Measurements from ENCODE around the gene LGR5. TPM values are rescaled to one million over a fixed set of nuclear protein-coding genes. Genes with fewer than 3 reads are reported as not detected.

LGR5 gene
- total RNA-seq, 1 donor from 2014 or later: not detected

DNA sequence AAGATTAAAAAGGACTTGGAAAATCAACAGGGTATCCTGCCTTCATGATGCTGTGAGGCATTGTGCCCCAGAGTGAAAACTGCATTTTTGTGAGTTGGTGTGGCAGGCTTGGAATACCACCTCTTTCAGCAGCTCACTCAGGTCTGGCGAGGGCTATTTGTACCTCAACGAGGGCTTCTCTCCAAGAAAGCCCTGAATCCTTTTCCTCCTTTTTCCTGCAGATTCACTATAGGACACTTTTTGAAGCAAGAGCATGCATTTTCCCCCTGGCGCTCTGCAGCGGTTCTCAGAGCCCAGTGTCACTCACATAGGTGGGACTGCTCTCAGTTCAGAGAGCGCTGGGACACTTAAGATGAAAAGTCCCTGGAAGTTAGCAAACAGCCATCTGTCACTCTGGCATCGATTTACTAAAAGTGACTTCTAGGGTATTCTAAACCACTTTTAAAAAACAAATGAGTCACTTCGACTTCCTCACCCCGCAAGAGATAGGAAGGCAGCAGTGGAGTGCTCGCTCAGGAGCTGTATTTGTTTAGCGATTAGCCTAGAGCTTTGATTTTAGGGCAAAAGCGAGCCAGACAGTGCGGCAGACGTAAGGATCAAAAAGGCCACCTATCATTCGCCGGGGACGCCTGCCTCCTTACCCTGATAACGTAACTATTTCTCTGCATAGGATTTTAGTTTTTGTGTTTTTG, 782 bp upstream of the LGR5 start:
- peak in 1 of 2 donors; percentile 9 for DNase-seq (ENCODE audit: low read depth in 2 of 2)

DNA sequence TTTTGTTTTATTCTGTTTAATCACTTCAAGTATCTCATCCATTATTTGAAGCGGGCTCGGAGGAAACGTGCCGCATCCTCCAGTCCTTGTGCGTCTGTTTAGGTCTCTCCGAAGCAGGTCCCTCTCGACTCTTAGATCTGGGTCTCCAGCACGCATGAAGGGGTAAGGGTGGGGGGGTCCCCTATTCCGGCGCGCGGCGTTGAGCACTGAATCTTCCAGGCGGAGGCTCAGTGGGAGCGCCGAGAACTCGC, 311 bp upstream of the LGR5 start:
- peak; percentile 1 to 2 for DNase-seq (ENCODE audit: low read depth in 2 of 2)

DNA sequence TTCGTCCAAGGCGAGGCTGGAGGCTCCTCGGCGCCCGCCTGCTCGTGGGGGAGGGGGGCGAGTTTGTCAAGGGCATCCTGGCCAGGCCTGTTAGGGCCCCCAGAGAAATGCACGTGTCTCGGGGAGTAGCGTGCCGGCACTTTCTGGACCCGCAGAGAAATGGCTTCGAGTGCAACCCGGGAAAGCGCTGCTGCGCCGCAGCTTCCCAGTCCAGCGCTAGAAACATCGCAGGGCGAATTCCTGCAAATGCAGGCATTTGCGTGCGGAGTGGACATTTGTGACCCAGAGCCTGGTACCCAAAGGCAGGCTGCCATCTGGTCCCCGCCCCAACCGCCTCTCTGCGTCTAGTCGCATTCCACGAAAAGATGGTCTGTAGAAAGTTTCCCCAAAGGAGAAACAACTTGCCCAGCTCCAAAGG, 756 bp downstream of the LGR5 start:
- no peak for DNase-seq (ENCODE audit: low read depth in 2 of 2)

DNA sequence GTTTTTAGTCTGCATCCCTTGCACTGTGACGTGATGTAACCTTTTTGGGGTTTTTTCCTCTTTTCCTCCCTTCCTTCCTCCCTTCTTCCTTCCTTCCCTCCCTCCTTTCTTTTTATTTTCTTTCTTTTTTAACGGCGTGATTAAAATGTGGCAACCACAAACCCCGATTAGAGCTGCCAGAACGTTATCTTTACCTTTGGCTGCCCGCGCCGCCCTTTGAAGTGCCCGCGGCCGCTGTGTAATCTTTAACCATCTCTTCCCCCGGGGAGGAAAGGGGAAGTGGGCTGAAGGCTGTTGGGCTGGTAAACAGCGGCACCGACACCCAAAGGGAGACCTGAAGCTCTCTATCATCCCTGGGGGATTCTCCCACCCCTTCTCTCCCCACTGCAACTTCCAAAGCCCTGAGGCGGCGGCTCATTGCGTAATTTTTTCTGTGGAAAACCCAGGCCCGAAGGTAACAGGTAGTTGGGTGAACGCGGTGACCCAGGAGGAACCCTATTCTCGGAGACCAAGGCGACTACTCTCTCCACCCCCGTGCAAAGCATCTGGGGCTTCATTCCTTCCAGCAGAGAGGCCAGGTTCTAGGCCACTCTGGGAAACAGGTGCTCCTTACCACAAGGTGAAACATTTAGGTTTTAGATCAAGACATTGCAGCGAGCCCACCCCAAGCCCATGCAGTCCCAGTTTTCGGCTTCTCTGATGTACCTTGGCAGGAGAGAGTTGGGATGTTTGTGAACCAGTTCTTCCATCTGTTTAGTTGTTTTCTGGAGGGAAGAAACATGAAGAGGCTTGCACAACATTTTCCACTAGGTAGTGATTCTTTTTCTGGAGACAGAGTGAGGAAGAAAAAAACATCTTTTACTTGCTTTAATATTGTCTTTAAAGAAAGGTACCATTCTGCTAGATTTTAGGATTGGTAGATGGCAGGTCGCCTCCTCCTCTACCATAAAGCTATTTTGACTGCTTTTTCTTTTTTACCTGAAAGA, 1.5 kb downstream of the LGR5 start:
- no peak for DNase-seq (ENCODE audit: low read depth in 2 of 2)

DNA sequence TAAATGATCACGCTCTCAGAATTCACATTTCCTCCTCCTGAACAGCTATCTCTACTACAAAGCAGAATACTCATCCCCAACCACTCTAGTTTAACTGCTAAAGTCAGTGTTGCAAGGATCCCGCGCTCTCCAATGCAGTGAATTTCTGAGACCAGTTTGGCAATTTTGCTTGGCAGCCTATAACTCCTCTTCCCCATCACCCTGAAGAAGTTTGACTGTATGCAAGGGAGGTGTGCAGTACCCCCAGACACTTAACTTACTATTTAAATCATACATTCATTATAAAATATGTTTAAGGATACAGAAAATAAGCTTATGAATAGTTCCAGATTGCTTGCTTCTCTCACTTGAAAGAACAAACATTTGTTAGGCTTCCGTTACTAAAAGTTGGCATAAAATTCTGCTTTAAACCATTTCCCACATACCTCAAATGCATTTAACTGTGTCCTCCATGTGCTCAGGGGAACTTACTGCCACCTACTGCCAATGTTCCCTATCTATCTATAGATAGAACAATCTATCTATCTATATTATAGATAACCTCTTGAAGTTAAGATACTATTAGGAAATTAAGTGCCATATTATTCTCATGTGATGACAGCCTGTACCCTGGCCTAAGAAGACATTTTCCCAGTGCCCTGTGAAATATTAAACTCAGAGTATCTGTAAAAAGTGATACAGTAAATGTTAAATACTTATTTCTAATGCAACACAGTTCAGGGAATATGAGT, 2.4 kb downstream of the LGR5 start:
- no peak for DNase-seq (ENCODE audit: low read depth in 2 of 2)

DNA sequence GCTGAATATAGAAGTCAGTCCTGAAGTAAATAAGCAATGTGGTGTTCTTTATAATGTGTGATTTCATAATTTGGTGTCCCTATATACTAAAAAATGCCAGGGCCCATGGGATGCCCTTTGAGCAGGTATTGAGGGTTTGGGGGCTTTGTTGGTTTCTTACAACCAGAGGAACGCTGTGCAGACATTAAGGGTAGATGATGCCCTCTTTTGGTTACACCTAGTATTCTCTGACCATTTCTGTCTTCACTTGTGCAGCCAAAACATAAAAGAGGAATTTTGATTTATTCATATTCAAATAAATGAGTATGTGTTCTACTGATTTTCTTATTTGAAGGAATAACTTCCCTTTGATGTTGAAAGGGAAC, 3.0 kb downstream of the LGR5 start:
- DNase-seq (ENCODE audit: low read depth in 2 of 2): no peak

DNA sequence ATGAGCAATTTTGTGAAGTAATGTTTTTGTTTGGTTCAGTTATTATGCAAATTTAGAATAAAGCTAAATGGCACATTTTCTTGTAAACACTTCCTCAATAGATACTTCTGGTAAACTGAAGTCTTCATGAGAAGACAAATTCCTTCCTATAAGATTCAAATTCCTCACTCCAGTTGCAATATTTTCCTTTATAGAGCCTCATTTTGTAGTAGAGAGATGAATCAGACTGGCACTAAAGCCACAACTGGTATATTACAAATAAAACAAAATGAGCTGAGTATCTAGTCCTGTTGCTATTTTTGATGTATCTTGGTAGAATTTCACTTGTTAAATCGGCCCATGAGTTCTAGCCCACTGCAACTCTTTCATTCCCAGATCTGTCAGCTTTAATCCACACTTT, 5.5 kb downstream of the LGR5 start:
- DNase-seq (ENCODE audit: low read depth in 2 of 2): no peak

DNA sequence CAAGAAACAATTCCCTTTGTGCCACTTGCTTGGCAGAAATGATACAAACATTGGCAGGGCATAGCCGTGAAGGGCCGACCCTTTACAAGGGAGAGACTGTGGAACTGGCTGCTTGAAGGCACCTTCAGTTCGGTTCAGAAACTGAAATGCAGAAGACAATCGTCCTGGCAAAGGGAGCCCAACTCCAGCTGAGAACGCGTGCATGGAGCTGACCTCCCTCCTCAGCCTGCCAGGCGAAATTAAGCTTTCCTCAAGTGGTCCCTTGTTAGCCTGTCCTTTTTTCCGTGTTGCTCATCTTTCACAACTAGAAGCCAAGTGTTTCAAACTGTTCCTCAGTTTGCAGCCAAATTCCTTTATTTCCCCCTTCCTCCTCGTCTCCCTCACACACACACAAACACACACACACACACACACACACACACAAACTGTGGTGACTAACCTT, 8.1 kb downstream of the LGR5 start:
- DNase-seq (ENCODE audit: low read depth in 2 of 2): no peak

DNA sequence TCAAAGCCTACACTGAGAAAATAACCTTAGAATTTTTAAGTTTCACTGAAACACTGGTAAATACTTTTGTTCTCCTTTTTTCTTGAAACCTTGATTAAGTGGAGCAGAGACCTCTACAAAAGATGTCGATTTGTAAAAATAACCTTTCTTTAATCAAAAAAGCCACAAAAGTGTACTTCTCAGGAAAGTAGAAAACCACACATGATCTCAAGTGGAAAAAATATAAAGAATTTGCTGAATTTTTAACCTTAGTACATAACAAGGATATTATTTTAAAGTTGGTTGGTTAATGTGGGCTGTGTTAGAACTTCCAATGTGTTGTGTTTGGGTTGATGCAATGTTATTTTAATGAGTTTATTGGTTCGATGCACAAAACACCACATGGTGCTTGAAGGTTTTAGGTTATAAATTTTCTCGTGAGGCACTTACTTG, 8.6 kb downstream of the LGR5 start:
- no peak for DNase-seq (ENCODE audit: low read depth in 2 of 2)

DNA sequence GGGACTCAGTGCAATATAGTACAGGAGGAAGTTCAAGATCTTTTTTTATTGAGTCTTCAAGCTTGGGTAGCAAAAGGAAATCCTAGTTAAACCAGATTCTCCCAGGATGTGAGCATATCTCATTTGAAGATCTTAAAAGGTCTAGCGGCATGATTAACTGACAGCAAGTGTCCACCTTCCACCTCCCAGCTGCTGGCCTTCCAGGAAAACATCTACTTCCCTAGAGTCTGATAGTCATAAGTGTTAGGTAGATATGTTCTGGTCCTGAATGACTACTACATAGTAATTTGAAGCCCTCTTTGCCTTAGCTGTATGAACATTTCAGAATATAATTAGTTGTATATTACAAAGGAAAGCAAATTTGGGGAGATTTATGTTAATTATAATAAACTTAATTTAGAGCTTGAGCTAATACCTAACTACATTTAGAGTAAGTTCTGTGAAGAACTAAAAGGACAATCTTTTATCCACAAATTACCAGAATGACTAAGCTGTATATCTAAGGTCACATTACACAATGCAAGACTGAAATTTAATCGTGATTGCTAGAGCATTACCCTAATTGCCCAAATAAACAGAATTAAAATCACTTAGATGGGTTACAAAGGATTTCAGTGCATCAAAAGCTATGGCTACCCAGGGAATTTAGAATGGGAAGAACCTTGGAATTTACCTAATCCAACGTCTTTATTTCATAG, 9.9 kb downstream of the LGR5 start:
- DNase-seq (ENCODE audit: low read depth in 2 of 2): no peak

DNA sequence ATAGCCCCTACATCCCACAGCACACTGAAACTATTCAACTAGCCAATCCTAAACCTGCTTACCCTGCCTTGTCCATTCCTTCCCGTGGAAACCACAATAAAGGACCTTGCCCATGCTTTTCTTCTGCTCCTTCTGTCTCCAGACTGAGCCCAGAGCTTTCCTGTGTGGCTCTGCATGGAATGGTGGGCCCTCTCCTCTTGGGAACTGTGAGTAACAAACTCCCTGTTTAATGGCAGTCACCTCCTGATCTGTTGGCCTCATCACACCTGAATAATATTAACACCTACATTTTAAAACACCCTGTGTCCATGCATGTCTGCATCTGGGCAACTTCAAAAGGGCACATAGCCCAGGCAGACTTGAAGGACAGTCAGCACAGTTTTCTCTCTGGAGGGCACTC, 12.4 kb downstream of the LGR5 start:
- no peak for DNase-seq (ENCODE audit: low read depth in 2 of 2)

DNA sequence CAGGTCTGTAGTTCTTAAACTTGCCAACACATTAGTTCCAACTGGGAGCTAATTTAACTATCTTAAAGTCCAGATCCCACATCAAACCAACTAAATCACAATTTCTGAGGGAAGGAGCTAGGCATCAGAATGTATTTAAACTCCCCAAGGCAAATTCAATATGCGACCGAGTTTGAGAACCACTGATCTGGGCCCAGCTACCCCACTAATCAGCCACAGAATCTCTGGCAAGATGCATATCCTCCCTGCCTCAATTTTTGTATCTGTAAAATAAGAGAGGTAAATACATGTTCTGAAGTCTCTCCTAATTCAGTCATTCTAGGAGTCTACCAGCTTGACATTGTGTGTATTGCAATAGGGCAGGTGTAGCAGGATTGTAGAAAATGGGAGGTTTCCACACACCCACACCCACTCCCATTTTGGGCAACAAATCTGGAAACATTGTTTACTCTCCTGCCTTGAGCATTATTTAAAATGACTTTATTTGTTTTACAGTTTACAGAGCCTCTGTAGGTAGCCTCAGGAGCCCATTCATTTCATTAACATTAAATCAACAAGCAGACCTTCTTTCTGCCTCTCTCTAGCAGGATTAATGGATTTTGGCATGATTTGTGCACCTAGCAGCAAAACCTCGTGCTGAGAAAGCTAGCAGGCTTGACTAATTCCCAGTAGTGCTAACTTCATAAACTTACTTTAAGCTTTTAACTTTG, 15.6 kb downstream of the LGR5 start:
- no peak for DNase-seq (ENCODE audit: low read depth in 2 of 2)

DNA sequence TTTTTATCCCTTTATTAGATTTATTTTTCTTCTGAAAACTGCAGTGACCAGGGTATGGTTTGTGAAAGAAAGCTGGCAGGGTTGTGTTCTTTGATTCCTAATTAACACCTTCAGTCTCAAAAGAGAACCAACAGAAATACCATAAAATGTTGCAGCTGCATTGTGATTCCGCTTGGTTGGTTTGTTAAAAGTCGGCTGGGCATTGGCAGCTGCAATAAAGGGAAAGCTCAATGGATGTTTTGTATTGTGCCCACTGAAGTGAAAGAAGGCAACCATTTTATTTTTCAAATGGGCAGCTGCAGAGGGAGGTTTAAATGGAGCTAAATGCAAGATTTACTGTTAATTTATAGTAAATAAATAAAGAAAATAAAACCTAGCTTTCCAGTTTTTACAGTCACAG, 16.7 kb downstream of the LGR5 start:
- no peak for DNase-seq (ENCODE audit: low read depth in 2 of 2)

DNA sequence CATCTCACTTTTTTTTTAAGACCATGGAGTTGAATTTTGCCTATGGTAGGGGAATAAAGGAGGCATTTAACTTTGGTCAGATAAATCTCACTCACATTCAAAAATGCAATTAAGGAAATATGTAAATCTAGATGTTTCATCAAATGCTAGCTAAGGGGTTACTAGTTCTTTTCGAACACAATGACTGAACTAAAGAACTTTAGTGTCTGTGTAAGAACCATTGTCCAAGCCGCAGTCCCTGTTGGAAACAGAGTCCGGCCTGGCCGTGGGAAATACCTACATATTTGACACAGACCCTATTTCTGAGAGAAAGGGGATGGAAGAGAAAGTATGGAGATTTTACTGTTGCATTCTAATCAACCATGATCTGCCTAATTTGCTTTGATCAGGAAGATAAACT, 17.4 kb downstream of the LGR5 start:
- DNase-seq (ENCODE audit: low read depth in 2 of 2): no peak

DNA sequence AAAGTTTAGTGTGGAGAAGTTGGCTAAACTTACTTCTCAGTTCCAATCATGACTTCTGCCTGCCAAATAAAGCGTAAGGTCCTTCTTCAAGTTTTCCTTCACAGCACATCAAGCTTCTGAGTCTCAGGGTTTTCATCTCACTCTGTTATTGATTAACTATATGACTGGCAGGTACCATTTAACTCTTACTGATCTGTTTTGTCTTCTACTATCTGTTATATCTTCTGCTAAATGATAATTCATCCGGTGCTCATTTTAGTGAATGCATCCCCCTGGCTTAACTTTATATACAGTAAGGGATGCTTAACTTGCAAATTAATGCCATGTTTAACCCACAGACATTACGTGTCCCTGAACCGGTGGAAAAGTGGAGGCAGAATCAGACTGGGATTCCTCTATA, 20.7 kb downstream of the LGR5 start:
- DNase-seq (ENCODE audit: low read depth in 2 of 2): no peak

DNA sequence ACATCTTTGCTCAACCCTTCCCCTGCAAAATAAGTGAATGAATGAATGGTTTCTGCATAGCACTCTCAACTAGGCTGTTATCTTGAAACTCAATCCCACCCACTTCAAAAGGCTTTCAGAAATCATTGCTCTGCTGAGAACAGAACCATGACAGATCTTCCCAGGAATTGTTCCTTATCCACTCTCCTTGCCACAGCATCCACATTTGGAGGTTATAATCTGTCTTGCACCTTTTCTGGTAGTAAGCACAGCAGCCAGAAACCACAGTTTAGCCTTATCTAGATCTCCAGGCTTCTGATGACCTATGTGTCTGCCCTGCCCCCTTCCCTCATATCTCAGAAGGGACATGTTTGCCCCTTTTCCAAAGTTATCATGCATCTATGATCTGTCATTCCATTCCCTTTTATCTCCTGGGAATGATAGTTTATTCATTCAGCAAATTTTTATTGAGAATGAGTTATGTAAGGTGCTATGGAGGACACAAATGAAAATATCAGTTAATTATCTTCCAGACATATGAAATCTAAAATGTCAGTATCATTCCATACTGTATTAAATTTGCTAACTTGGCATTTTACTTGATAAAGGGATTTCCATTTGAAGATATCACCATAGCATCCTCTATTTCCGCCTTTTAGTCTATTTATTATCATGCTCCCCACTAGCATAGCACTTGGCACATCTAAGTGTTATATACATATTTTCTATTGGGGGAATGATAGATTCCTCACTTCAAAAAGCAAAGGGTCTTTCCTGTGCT, 21.4 kb downstream of the LGR5 start:
- no peak for DNase-seq (ENCODE audit: low read depth in 2 of 2)

DNA sequence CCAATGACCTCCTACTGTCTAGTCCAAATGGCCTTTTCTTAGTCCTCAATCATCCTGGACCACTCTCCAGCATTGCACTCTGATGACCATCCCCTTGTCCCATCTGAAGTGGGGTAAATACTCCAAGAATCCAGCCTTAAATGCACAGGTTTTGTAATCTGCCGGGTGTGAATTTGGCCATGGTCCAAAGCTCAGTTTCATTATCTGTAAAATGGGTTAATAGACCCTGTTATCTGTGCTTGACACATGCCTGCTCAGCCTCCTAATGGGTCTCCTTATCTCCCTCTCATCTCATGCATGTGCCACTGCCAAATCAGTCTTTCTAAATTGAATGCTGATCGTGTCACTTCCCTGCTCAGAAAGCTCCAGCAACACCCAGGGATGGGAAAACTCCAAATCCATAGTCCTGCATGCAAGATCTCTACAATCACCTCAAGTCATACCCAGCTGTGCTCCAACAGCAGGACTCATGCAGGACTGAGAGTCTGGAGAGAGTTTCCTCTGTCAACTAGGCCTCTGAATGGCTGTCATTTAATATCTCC, 22.3 kb downstream of the LGR5 start:
- no peak for DNase-seq (ENCODE audit: low read depth in 2 of 2)

DNA sequence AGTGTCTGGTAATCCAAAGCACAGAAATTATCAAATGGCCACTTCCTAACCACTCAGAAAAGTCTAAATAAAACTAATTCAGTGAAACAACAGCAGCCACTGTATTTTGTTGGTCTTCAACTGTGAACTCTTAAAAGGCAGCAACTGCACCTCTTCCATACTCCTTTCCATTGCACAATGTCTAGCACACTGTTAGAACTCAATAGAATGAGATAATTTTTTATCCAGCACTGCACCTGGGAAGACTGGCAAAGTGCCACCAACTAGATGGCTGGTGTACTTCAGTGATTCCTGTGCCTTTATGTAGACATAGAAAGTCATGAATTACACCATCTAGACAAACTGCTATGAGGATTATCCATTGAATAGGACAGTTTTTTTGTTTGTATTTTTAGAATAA, 26.2 kb downstream of the LGR5 start:
- DNase-seq (ENCODE audit: low read depth in 2 of 2): no peak

DNA sequence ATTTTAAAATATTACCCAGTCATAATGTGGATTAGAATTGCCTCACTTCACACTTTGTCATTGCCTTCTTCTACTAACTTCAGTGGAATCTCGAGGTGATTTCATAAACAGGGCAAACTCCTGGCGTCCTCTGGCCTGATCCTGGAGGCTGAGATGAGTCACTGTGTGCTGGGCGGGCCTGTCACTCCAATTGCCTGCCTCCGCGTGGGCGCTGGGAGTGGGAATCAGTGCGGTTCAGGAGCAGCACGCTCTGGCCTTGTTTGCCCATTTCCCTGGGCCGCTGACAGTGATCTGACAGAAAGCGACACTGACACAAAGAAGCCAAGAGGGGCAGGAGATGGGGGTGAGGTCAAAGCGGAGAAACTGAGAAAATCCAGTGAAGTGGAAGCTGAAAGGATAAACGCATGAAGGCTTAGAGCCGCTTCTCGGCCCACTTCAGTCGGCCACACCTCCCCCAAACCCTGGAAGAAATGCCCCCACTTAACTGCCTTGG, 29.7 kb downstream of the LGR5 start:
- DNase-seq (ENCODE audit: low read depth in 2 of 2): peak in 1 of 2 donors; percentile 18

DNA sequence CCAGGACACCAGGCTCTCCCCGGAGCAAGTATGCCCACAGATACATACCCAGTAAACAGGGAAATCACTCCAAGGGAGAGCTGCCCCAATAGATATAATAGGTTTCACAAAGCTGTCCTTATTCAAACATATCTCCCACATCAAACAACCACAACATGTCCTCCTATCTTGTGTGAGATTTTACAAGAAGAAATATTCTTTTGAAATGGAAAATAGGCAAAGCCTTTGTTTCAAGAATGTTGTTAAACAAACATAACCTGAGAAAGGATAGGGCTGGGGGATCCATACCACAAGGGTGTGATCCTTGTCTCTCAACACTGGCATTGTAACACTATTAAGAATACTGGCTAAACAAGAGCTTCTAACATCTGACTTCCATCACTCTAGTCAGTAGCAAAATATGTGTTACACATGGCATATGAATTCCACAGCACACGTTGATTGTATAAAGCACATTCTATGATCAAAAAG, 32.9 kb downstream of the LGR5 start:
- no peak for DNase-seq (ENCODE audit: low read depth in 2 of 2)

Measured in lung microvascular endothelial cell (primary cell).